22Rv1 (cell line): ENCODE results near the gene CAMK2B.

Experiments used
- ZFX ChIP-seq: fragments of 450-650 bp; IDR thresholded peaks from 2 replicates; pipeline ENCODE4 v1.6.1; 2017; ENCODE audit warnings: antibody characterized with exemption, borderline replicate concordance
- TF ChIP-seq, protein P1 (sequence below): fragments of 450-650 bp; IDR thresholded peaks from 2 replicates; pipeline ENCODE4 v1.5.1; 2017; ENCODE audit warnings: mild to moderate bottlenecking

DNA sequence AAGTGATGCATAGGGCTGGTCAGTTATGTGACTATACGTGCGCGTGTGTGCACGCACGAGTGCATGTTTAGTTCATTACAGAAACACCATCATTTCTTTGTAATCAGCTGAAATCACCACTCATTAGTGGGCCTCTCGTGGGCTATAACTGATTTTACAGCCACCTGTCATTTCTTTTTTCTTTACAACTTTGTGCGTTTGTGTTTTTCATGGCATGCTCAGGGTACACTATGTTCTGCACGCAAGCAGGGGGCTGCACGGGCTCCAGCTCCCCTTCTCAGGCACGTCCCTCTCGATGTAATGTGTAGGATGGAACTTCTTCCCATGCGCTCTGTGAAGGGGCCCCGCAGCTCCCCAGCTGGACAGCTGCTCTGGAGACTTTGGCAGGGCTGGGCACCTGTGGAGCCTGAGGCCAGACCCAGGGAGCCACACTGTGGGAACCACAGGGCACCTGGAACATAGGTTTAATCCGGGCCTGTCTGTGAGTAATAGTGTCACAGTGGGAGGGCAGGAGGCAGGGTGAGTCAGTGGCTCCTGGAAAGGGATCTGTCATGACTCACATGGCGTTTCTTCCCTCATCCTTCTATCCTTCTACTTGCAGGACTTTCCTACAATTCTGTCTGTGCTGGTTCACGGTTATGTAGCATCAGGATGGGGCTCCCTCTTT, 141.1 kb downstream of the CAMK2B start:
- TF ChIP-seq, protein P1, sequence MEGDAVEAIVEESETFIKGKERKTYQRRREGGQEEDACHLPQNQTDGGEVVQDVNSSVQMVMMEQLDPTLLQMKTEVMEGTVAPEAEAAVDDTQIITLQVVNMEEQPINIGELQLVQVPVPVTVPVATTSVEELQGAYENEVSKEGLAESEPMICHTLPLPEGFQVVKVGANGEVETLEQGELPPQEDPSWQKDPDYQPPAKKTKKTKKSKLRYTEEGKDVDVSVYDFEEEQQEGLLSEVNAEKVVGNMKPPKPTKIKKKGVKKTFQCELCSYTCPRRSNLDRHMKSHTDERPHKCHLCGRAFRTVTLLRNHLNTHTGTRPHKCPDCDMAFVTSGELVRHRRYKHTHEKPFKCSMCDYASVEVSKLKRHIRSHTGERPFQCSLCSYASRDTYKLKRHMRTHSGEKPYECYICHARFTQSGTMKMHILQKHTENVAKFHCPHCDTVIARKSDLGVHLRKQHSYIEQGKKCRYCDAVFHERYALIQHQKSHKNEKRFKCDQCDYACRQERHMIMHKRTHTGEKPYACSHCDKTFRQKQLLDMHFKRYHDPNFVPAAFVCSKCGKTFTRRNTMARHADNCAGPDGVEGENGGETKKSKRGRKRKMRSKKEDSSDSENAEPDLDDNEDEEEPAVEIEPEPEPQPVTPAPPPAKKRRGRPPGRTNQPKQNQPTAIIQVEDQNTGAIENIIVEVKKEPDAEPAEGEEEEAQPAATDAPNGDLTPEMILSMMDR: no peak
- TF ChIP-seq ZFX: no peak
